GM23338 (cell line): ENCODE data around the gene EMP2. TPM values are rescaled to one million over a fixed set of nuclear protein-coding genes. Genes with fewer than 3 reads are reported as not detected.

Source experiments
- ATAC-seq: fragments of 200-7000 bp; cut with Tn5 transposase; 3 replicates; pipeline ENCODE4 v1.9.1; 2020
- DNase-seq: peaks from one replicate; pipeline ENCODE4 v3.0.0-alpha.2; 2015; ENCODE audit warnings: low spot score
- H2AFZ ChIP-seq: fragments of 200-600 bp; sonication (generic); 2 replicates; pipeline ENCODE4 v1.8.0; 2016; ENCODE audit warnings: antibody characterized with exemption, mild to moderate bottlenecking, moderate library complexity
- H3F3A ChIP-seq: fragments of 200-600 bp; sonication (generic); replicated peaks from 2 replicates; pipeline ENCODE4 v1.8.0; 2017; ENCODE audit warnings: antibody characterized with exemption, mixed run types, low read depth
- H3K27ac ChIP-seq: fragments of 200-600 bp; sonication (generic); 2 replicates; pipeline ENCODE4 v1.6.1; 2016; ENCODE audit warnings: low read depth
- H3K27me3 ChIP-seq: fragments of 200-600 bp; sonication (generic); 2 replicates; pipeline ENCODE4 v1.8.0; 2016; ENCODE audit warnings: mild to moderate bottlenecking, mixed run types, moderate library complexity; ENCODE audit not compliant: insufficient read depth
- H3K36me3 ChIP-seq: fragments of 200-600 bp; sonication (generic); 2 replicates; pipeline ENCODE4 v1.8.0; 2016; ENCODE audit warnings: mild to moderate bottlenecking; ENCODE audit not compliant: insufficient read depth
- H3K4me1 ChIP-seq: fragments of 200-600 bp; sonication (generic); 2 replicates; pipeline ENCODE4 v1.8.0; 2016; ENCODE audit warnings: mild to moderate bottlenecking, moderate library complexity; ENCODE audit not compliant: insufficient read depth
- H3K4me2 ChIP-seq: fragments of 200-600 bp; sonication (generic); 2 replicates; pipeline ENCODE4 v1.7.1; 2017; ENCODE audit warnings: mixed run types
- H3K4me3 ChIP-seq: fragments of 200-600 bp; sonication (generic); 2 replicates; pipeline ENCODE4 v1.6.1; 2016; ENCODE audit warnings: mixed run types
- H3K79me2 ChIP-seq: fragments of 200-600 bp; sonication (generic); replicated peaks from 2 replicates; pipeline ENCODE4 v1.8.0; 2017; ENCODE audit warnings: mild to moderate bottlenecking; ENCODE audit not compliant: insufficient read depth
- H3K9me2 ChIP-seq: fragments of 200-600 bp; sonication (generic); 2 replicates; pipeline ENCODE4 v1.8.0; 2017; ENCODE audit not compliant: insufficient read depth
- H4K20me1 ChIP-seq: fragments of 200-600 bp; sonication (generic); replicated peaks from 2 replicates; pipeline ENCODE4 v1.8.0; 2017; ENCODE audit warnings: mild to moderate bottlenecking; ENCODE audit not compliant: insufficient read depth
- H3K27ac Mint-ChIP-seq: 2 replicates; pipeline ENCODE4 v1.8.0; 2020; ENCODE audit warnings: inconsistent platforms, mild to moderate bottlenecking, moderate library complexity, mixed read lengths
- H3K27me3 Mint-ChIP-seq: 3 replicates; pipeline ENCODE4 v1.8.0; 2022; ENCODE audit warnings: low read depth, mild to moderate bottlenecking, moderate library complexity, mixed read lengths, inconsistent platforms; ENCODE audit not compliant: insufficient read depth, poor library complexity
- H3K36me3 Mint-ChIP-seq: 3 replicates; pipeline ENCODE4 v1.8.0; 2021; ENCODE audit warnings: low read depth, mild to moderate bottlenecking, inconsistent platforms, moderate library complexity, mixed read lengths
- H3K4me1 Mint-ChIP-seq: 3 replicates; pipeline ENCODE4 v1.8.0; 2020; ENCODE audit warnings: mild to moderate bottlenecking, inconsistent platforms, mixed read lengths
- H3K4me3 Mint-ChIP-seq: 3 replicates; pipeline ENCODE4 v1.8.0; 2021; ENCODE audit warnings: moderate library complexity, mild to moderate bottlenecking, inconsistent platforms, mixed read lengths
- H3K9me3 Mint-ChIP-seq: 3 replicates; pipeline ENCODE4 v1.8.0; 2020; ENCODE audit warnings: moderate library complexity, mild to moderate bottlenecking, inconsistent platforms, mixed read lengths
- CREB1 ChIP-seq: fragments of 250-450 bp; sonication (Bioruptor Pico); IDR thresholded peaks from 2 replicates; pipeline ENCODE4 v1.5.0; 2020; ENCODE audit warnings: low read depth, mild to moderate bottlenecking, moderate library complexity
- CTCF ChIP-seq, 2 experiments: fragments of 200-600 bp in 1 of 2; sonication (generic) in 1 of 2; conservative IDR thresholded peaks; 2 replicates each; pipeline versions ENCODE4 v1.5.1 to v1.6.1; 2016 to 2017; ENCODE audit warnings: antibody characterized with exemption in 2 of 2, low read depth in 2 of 2, mild to moderate bottlenecking in 2 of 2, moderate library complexity in 1 of 2
- ETS1 ChIP-seq: IDR thresholded peaks from 2 replicates; pipeline ENCODE4 v1.6.1; 2016; ENCODE audit warnings: antibody characterized with exemption
- EZH2 ChIP-seq: fragments of 200-600 bp; sonication (generic); IDR thresholded peaks from one replicate; pipeline ENCODE4 v1.8.0; 2017; ENCODE audit warnings: antibody characterized with exemption, mild to moderate bottlenecking, low read depth; ENCODE audit not compliant: unreplicated experiment
- EZH2phosphoT487 ChIP-seq: fragments of 200-600 bp; sonication (generic); IDR thresholded peaks from one replicate; pipeline ENCODE4 v1.8.1; 2018; ENCODE audit warnings: antibody characterized with exemption; ENCODE audit not compliant: unreplicated experiment
- JUNB ChIP-seq: IDR thresholded peaks from one replicate; pipeline ENCODE4 v1.6.1; 2016; ENCODE audit warnings: antibody characterized with exemption; ENCODE audit not compliant: unreplicated experiment
- NANOG ChIP-seq: IDR thresholded peaks from 2 replicates; pipeline ENCODE4 v1.6.1; 2016; ENCODE audit warnings: antibody characterized with exemption, borderline replicate concordance
- POLR2AphosphoS5 ChIP-seq: IDR thresholded peaks from 2 replicates; pipeline ENCODE4 v1.6.1; 2016; ENCODE audit warnings: antibody characterized with exemption, low read depth
- REST ChIP-seq: IDR thresholded peaks from one replicate; pipeline ENCODE4 v1.6.1; 2018; ENCODE audit warnings: antibody characterized with exemption; ENCODE audit not compliant: unreplicated experiment
- STAT1 ChIP-seq: IDR thresholded peaks from one replicate; pipeline ENCODE4 v1.6.1; 2016; ENCODE audit warnings: antibody characterized with exemption; ENCODE audit not compliant: unreplicated experiment
- ZNF114 ChIP-seq: fragments of 250-450 bp; sonication (Bioruptor Pico); IDR thresholded peaks from 2 replicates; pipeline ENCODE4 v1.5.0; 2020; ENCODE audit warnings: mild to moderate bottlenecking, moderate library complexity
- ZNF331 ChIP-seq: fragments of 250-450 bp; sonication (Bioruptor Pico); IDR thresholded peaks from 2 replicates; pipeline ENCODE4 v1.5.0; 2020; ENCODE audit warnings: low read depth, mild to moderate bottlenecking, moderate library complexity
- ZNF462 ChIP-seq: fragments of 250-450 bp; sonication (Bioruptor Pico); IDR thresholded peaks from 2 replicates; pipeline ENCODE4 v1.5.0; 2020; ENCODE audit warnings: mild to moderate bottlenecking, moderate library complexity
- polyA plus RNA-seq: library from polyadenylated mRNA; unstranded; fragments of >200 nt; fragmentation: Nextera tagmentation; extraction: Ambion mirVana; gene quantifications from 2 replicates; pipeline ENCODE4 v1.2.1, GENCODE V29; 2016
- total RNA-seq: library from RNA; depleted of rRNA; stranded (reverse); fragments of >200 nt; shearing (Covaris generic); gene quantifications from 2 replicates; pipeline ENCODE4 v1.2.3, GENCODE V29; 2014

The EMP2 gene
- total and polyA plus RNA-seq, 2 experiments from 2014 or later: 7.3 to 40.1 TPM

- Histone ChIP-seq H3F3A (no peaks in the 10 kb centered on the region), H3K9me2 (no peaks in the 10 kb centered on the region; the same call in 1 of the 2 replicates), H3K36me3 (no peaks in the 10 kb centered on the region), H3K4me1 (0 out of 2 replicates have a peak, but pooled peaks cover 2% of the 10 kb centered on the region), H2AFZ (no peak overlapping the region), H3K27me3 (no peaks in the 10 kb centered on the region), H4K20me1 (no peaks in the 10 kb centered on the region), H3K27ac (no peak overlapping the region), H3K4me3 (no peak overlapping the region), H3K4me2 (no peak overlapping the region), H3K79me2 (no peaks in the 10 kb centered on the region)
- H3K36me3 Mint-ChIP-seq: peaks cover 8% of the 10 kb centered on the region; the same call in 2 of the 3 replicates
- H3K27me3 Mint-ChIP-seq: no peaks in the 10 kb centered on the region
- H3K4me1 Mint-ChIP-seq: 0 out of 3 replicates have a peak, but pooled peaks cover 3% of the 10 kb centered on the region
- H3K27ac Mint-ChIP-seq: no peak overlapping the region
- DNase-seq: no peak
- TF ChIP-seq EZH2phosphoT487 (no peak), ETS1 (no peak), CREB1 (CRISPR knock-in tag) (no peak), ZNF462 (CRISPR knock-in tag) (no peak), POLR2AphosphoS5 (no peak), NANOG (no peak), EZH2 (no peak), ZNF114 (CRISPR knock-in tag) (no peak), CTCF (conservative IDR thresholded peaks at IDR 0.05; ENCODE audit: low read depth in 2 of 2) (no peak), JUNB (no peak), STAT1 (no peak), REST (no peak), ZNF331 (CRISPR knock-in tag) (no peak)
- no peak overlapping the region for H3K4me3 Mint-ChIP-seq
- H3K9me3 Mint-ChIP-seq: peaks cover 8% of the 10 kb centered on the region; the same call in 2 of the 3 replicates
- no peak for ATAC-seq
Observed at GRCh38 chr16:10510279-10510678, 70.1 kb downstream of the EMP2 start.
